Spleen (tissue), 7 donors: ENCODE results near the gene DPYD.
A peak's percentile ranks its signal among the peaks of the same experiment; 100 is the strongest.

Source experiments
- POLR2A ChIP-seq, 3 donors: fragments of 450-650 bp; IDR thresholded peaks; one replicate each; pipeline ENCODE4 v1.5.1; 2017; ENCODE audit warnings: antibody characterized with exemption in 3 of 3, mild to moderate bottlenecking in 1 of 3
- POLR2AphosphoS5 ChIP-seq, 3 donors: sonication (generic); formaldehyde crosslinking; IDR thresholded peaks; one replicate each; pipeline ENCODE4 v1.5.1; 2017; ENCODE audit warnings: antibody characterized with exemption in 3 of 3
- TF ChIP-seq, protein P1 (sequence below), 11 experiments: fragments of 200-600 bp in 7 of 11; fragments of 450-650 bp in 4 of 11; sonication (generic) in 4 of 11; IDR thresholded peaks in 8 of 11; conservative IDR thresholded peaks in 3 of 11; 1 replicate in 7 of 11; 2 replicates in 4 of 11; pipeline versions ENCODE4 v1.4.0 to v1.8.0; 2016 to 2021; ENCODE audit warnings: antibody characterized with exemption in 11 of 11, inconsistent platforms in 4 of 11, mild to moderate bottlenecking in 1 of 11
- donor health status: DM: no; HTN: no; CAD: no; lungs with moderate emphysema.
- donor health status: DM: no; HTN: no; CAD: no.
- donor health status: DM: no; HTN: no; CAD: no.

DNA sequence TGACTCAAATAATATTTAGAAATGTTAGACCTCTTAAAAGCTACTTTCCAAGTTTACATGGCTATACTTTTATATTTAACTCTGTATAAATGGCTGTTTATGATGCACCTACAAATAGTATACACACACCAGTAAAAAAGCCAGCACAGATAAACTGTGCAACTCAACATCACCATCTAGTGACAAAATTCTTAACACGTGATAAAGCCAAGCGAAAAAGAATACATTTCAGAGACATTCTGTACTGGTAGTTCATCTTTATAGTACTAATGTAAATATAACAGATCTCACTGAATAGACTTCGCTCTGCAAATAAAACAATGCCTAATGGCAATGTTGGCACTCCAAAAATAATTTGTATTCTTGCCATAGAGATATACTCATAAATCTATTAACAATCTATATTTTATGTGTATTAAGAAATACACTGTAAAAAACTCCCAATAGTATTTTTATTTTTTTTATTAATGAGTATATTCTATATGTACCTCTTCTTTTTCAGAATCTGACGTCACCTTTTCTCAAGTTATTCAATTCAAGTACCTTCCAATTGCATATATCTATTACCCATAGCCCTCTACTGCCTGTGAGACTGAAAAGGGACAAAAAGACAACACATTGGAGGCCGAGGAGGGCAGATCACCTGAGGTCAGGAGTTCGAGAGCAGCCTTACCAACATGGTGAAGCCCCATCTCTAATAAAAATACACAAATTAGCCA lies 100.2 kb downstream of the DPYD start:
- TF ChIP-seq, protein P1, sequence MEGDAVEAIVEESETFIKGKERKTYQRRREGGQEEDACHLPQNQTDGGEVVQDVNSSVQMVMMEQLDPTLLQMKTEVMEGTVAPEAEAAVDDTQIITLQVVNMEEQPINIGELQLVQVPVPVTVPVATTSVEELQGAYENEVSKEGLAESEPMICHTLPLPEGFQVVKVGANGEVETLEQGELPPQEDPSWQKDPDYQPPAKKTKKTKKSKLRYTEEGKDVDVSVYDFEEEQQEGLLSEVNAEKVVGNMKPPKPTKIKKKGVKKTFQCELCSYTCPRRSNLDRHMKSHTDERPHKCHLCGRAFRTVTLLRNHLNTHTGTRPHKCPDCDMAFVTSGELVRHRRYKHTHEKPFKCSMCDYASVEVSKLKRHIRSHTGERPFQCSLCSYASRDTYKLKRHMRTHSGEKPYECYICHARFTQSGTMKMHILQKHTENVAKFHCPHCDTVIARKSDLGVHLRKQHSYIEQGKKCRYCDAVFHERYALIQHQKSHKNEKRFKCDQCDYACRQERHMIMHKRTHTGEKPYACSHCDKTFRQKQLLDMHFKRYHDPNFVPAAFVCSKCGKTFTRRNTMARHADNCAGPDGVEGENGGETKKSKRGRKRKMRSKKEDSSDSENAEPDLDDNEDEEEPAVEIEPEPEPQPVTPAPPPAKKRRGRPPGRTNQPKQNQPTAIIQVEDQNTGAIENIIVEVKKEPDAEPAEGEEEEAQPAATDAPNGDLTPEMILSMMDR (IDR thresholded peaks at IDR 0.05 in 8 of 11, conservative IDR thresholded peaks at IDR 0.05 in 3 of 11): peak in 7 of 11 experiments; percentile 21 to 42 (median 34)
- no peak for TF ChIP-seq POLR2A (IDR thresholded peaks at IDR 0.05)
- TF ChIP-seq POLR2AphosphoS5 (IDR thresholded peaks at IDR 0.05): no peak
